Loucy (cell line): ENCODE measurements around the gene MAN2A1.
"Not testable (repeated sequence)": the region's sequence is repeated elsewhere in the genome, so short reads cannot be mapped to it uniquely, and the experiment has no call there.

Source experiments
- H2AFZ ChIP-seq: fragments of 200-600 bp; sonication (generic); 2 replicates; pipeline ENCODE4 v1.6.0; 2016; ENCODE audit warnings: antibody characterized with exemption, mild to moderate bottlenecking, low read length, moderate library complexity
- H3F3A ChIP-seq: fragments of 200-600 bp; 2 replicates; pipeline ENCODE4 v1.6.0; 2016; ENCODE audit warnings: antibody characterized with exemption, low read depth, mild to moderate bottlenecking
- H3K27me3 ChIP-seq: fragments of 200-600 bp; sonication (generic); 2 replicates; pipeline ENCODE4 v1.6.1; 2014; ENCODE audit warnings: low read length, mild to moderate bottlenecking; ENCODE audit not compliant: insufficient read depth, poor library complexity, severe bottlenecking
- H3K36me3 ChIP-seq: fragments of 200-600 bp; sonication (generic); 2 replicates; pipeline ENCODE4 v1.6.1; 2016; ENCODE audit warnings: low read length; ENCODE audit not compliant: insufficient read depth
- H3K4me1 ChIP-seq: fragments of 200-600 bp; sonication (generic); 2 replicates; pipeline ENCODE4 v1.5.1; 2014; ENCODE audit warnings: low read length, mild to moderate bottlenecking; ENCODE audit not compliant: insufficient read depth, poor library complexity, severe bottlenecking
- H3K4me2 ChIP-seq: fragments of 200-600 bp; sonication (generic); 2 replicates; pipeline ENCODE4 v1.6.0; 2014; ENCODE audit warnings: antibody characterized with exemption, low read length, low read depth, mild to moderate bottlenecking; ENCODE audit not compliant: poor library complexity, severe bottlenecking
- H3K4me3 ChIP-seq: fragments of 200-600 bp; sonication (generic); 2 replicates; pipeline ENCODE4 v1.5.1; 2014; ENCODE audit warnings: low read length, mild to moderate bottlenecking, mixed read lengths; ENCODE audit not compliant: poor library complexity, severe bottlenecking
- H3K79me2 ChIP-seq: fragments of 200-600 bp; sonication (generic); 2 replicates; pipeline ENCODE4 v1.6.1; 2014; ENCODE audit warnings: low read length; ENCODE audit not compliant: insufficient read depth
- H3K9ac ChIP-seq: fragments of 200-600 bp; sonication (generic); 2 replicates; pipeline ENCODE4 v1.6.0; 2014; ENCODE audit warnings: mild to moderate bottlenecking, low read depth, low read length, moderate library complexity; ENCODE audit not compliant: poor library complexity, severe bottlenecking
- H3K9me2 ChIP-seq: fragments of 200-600 bp; sonication (generic); replicated peaks from 2 replicates; pipeline ENCODE4 v1.6.1; 2016; ENCODE audit warnings: low read depth, low read length, mixed read lengths
- H3K9me3 ChIP-seq: fragments of 200-600 bp; sonication (generic); 2 replicates; pipeline ENCODE4 v1.6.1; 2014; ENCODE audit warnings: mild to moderate bottlenecking, antibody characterized with exemption, low read length, low read depth; ENCODE audit not compliant: insufficient read depth
- H4K20me1 ChIP-seq: fragments of 200-600 bp; sonication (generic); 2 replicates; pipeline ENCODE4 v1.6.0; 2014; ENCODE audit warnings: antibody characterized with exemption, low read length, mild to moderate bottlenecking; ENCODE audit not compliant: insufficient read depth, poor library complexity, severe bottlenecking
- EZH2phosphoT487 ChIP-seq: fragments of 200-600 bp; IDR thresholded peaks from 2 replicates; pipeline ENCODE4 v1.6.1; 2018; ENCODE audit warnings: antibody characterized with exemption, mild to moderate bottlenecking, moderate library complexity, borderline replicate concordance
- TF ChIP-seq, protein P1 (sequence below): fragments of 200-600 bp; sonication (generic); conservative IDR thresholded peaks from 2 replicates; pipeline ENCODE4 v1.5.1; 2014; ENCODE audit warnings: mild to moderate bottlenecking, antibody characterized with exemption, low read length

Gene MAN2A1

GRCh38 chr5:109888989-109889388 lies 199.3 kb downstream of the MAN2A1 start:
- Histone ChIP-seq H3K79me2 (no peaks in the 10 kb centered on the region), H3K9ac (no peak overlapping the region), H3K4me2 (no peak overlapping the region), H3F3A (no peaks in the 10 kb centered on the region), H3K9me2 (no peaks in the 10 kb centered on the region), H2AFZ (no peak overlapping the region), H3K4me3 (no peak overlapping the region), H4K20me1 (no peaks in the 10 kb centered on the region), H3K27me3 (no peaks in the 10 kb centered on the region), H3K36me3 (no peaks in the 10 kb centered on the region), H3K4me1 (no peaks in the 10 kb centered on the region), H3K9me3 (no peaks in the 10 kb centered on the region)
- TF ChIP-seq EZH2phosphoT487 = no peak
- TF ChIP-seq, protein P1, sequence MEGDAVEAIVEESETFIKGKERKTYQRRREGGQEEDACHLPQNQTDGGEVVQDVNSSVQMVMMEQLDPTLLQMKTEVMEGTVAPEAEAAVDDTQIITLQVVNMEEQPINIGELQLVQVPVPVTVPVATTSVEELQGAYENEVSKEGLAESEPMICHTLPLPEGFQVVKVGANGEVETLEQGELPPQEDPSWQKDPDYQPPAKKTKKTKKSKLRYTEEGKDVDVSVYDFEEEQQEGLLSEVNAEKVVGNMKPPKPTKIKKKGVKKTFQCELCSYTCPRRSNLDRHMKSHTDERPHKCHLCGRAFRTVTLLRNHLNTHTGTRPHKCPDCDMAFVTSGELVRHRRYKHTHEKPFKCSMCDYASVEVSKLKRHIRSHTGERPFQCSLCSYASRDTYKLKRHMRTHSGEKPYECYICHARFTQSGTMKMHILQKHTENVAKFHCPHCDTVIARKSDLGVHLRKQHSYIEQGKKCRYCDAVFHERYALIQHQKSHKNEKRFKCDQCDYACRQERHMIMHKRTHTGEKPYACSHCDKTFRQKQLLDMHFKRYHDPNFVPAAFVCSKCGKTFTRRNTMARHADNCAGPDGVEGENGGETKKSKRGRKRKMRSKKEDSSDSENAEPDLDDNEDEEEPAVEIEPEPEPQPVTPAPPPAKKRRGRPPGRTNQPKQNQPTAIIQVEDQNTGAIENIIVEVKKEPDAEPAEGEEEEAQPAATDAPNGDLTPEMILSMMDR = no peak

- not testable (repeated sequence) for H3K4me2 ChIP-seq, H3K9ac ChIP-seq, H3K36me3 ChIP-seq, H2AFZ ChIP-seq, H3K9me3 ChIP-seq, H3F3A ChIP-seq, H3K9me2 ChIP-seq, H4K20me1 ChIP-seq, H3K79me2 ChIP-seq, H3K4me1 ChIP-seq, H3K27me3 ChIP-seq, H3K4me3 ChIP-seq
These were observed 203.5 kb downstream of the MAN2A1 start for GRCh38 chr5:109893271-109893670.

DNA sequence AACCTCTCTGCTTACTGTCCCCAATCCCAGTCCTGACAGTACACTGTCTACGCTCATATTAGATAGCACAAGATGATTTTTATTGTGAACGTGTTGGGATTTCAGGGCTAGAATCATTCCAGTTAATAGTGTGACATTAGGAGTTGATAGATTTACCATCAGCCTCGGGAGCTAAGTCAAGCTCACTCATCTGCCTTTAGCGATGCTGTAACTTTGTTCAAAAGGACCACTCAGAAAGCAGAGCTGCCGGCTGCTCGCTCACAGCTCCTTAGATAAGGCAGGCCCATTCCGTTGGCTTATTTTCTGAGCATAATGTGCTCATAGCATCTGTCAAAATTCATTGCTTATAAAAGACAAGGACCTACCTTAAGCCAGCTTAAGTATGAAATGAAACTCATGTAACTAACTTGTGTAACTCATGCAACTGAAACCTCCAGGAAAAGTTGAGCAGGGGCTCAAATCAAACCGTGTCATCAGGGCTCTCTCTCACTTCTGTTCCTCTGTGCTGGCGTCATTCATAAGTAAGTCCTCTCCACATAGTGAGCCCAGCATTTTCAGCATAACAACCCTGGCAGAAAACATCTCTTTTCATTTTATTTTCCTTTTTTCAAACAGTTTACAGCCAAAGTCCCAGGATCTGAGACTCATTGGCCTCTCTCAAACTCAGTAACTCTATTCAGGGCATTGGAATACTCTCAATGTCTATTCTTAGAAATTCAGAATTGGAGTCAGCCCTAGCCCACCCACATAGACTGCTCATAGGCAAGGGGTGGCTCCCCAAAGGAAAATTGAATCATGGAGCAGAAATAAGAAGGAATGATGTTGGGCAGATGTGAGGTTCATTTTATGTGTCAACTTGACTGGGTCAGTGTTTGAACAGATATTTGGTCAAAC lies 208.8 kb downstream of the MAN2A1 start:
- H3K27me3 ChIP-seq = no peaks in the 10 kb centered on the region
- H4K20me1 ChIP-seq = no peaks in the 10 kb centered on the region
- no peak overlapping the region for H3K9ac ChIP-seq
- TF ChIP-seq, protein P1 = no peak
- no peak for TF ChIP-seq EZH2phosphoT487
- H3K36me3 ChIP-seq = no peaks in the 10 kb centered on the region
- no peaks in the 10 kb centered on the region for H3F3A ChIP-seq
- H3K9me3 ChIP-seq = no peaks in the 10 kb centered on the region
- no peak overlapping the region for H2AFZ ChIP-seq
- H3K4me3 ChIP-seq = no peak overlapping the region
- H3K4me2 ChIP-seq = no peak overlapping the region
- H3K79me2 ChIP-seq = no peaks in the 10 kb centered on the region
- no peaks in the 10 kb centered on the region for H3K4me1 ChIP-seq
- H3K9me2 ChIP-seq = no peaks in the 10 kb centered on the region

- H3K36me3 ChIP-seq = no peaks in the 10 kb centered on the region
- no peaks in the 10 kb centered on the region for H3K9me2 ChIP-seq
- no peaks in the 10 kb centered on the region for H3K27me3 ChIP-seq
- no peaks in the 10 kb centered on the region for H3K9me3 ChIP-seq
- no peaks in the 10 kb centered on the region for H4K20me1 ChIP-seq
- no peak for TF ChIP-seq EZH2phosphoT487
- TF ChIP-seq, protein P1 = no peak
- H3K4me3 ChIP-seq = no peak overlapping the region
- H3K9ac ChIP-seq = no peak overlapping the region
- no peak overlapping the region for H3K4me2 ChIP-seq
- no peaks in the 10 kb centered on the region for H3K79me2 ChIP-seq
- H3K4me1 ChIP-seq = no peaks in the 10 kb centered on the region
- no peaks in the 10 kb centered on the region for H3F3A ChIP-seq
- H2AFZ ChIP-seq = no peak overlapping the region
These were observed 209.4 kb downstream of the MAN2A1 start for GRCh38 chr5:109899163-109899535.
